ENCODE data around the gene ZNF592. TPM values are rescaled to one million over a fixed set of nuclear protein-coding genes. Genes with fewer than 3 reads are reported as not detected.

Gene ZNF592
- total RNA-seq, 1 experiment from 2014 or later, result 6.9 TPM

- DNase-seq (ENCODE audit: low spot score), result no peak
Observed at GRCh38 chr15:84807228-84807627, 58.8 kb downstream of the ZNF592 start.

- DNase-seq (ENCODE audit: low spot score), result no peak
Observed at GRCh38 chr15:84810073-84810840, 61.9 kb downstream of the ZNF592 start.

- no peak for DNase-seq (ENCODE audit: low spot score)
Observed at GRCh38 chr15:84811151-84811550, 62.8 kb downstream of the ZNF592 start.

GRCh38 chr15:84811828-84812227 lies 63.4 kb downstream of the ZNF592 start:
- no peak for DNase-seq (ENCODE audit: low spot score)

GRCh38 chr15:84812842-84813241 lies 64.5 kb downstream of the ZNF592 start:
- DNase-seq (ENCODE audit: low spot score), result no peak

- no peak for DNase-seq (ENCODE audit: low spot score)
Observed at GRCh38 chr15:84813435-84813834, 65.0 kb downstream of the ZNF592 start.

- no peak for DNase-seq (ENCODE audit: low spot score)
Observed at GRCh38 chr15:84813931-84814330, 65.5 kb downstream of the ZNF592 start.

- no peak for DNase-seq (ENCODE audit: low spot score)
Observed at GRCh38 chr15:84814916-84815315, 66.5 kb downstream of the ZNF592 start.

- no peak for DNase-seq (ENCODE audit: low spot score)
Observed at GRCh38 chr15:84816694-84817465, 68.5 kb downstream of the ZNF592 start, which contains the start of gene ALPK3. ALPK3 (plus strand) TSS chr15:84817356; CDS start chr15:84817453, 97 bp downstream.

GRCh38 chr15:84817466-84818081 lies 69.2 kb downstream of the ZNF592 start:
- DNase-seq (ENCODE audit: low spot score), result no peak

- no peak for DNase-seq (ENCODE audit: low spot score)
Observed at GRCh38 chr15:84818261-84819131, 70.1 kb downstream of the ZNF592 start.

GRCh38 chr15:84819291-84819768 lies 70.9 kb downstream of the ZNF592 start:
- no peak for DNase-seq (ENCODE audit: low spot score)

- DNase-seq (ENCODE audit: low spot score), result no peak
Observed at GRCh38 chr15:84819791-84820190, 71.4 kb downstream of the ZNF592 start.

- no peak for DNase-seq (ENCODE audit: low spot score)
Observed at GRCh38 chr15:84821501-84822021, 73.2 kb downstream of the ZNF592 start.

GRCh38 chr15:84822653-84823281 lies 74.4 kb downstream of the ZNF592 start:
- DNase-seq (ENCODE audit: low spot score), result no peak

GRCh38 chr15:84823282-84823878 lies 75.0 kb downstream of the ZNF592 start:
- DNase-seq (ENCODE audit: low spot score), result no peak

- no peak for DNase-seq (ENCODE audit: low spot score)
Observed at GRCh38 chr15:84824260-84825007, 76.0 kb downstream of the ZNF592 start.

GRCh38 chr15:84826369-84826823 lies 78.0 kb downstream of the ZNF592 start:
- peak; percentile 25 for DNase-seq (ENCODE audit: low spot score)

GRCh38 chr15:84827246-84827645 lies 78.9 kb downstream of the ZNF592 start:
- DNase-seq (ENCODE audit: low spot score), result no peak
